ENCODE results near the gene MYO7B.

Gene MYO7B

DNA sequence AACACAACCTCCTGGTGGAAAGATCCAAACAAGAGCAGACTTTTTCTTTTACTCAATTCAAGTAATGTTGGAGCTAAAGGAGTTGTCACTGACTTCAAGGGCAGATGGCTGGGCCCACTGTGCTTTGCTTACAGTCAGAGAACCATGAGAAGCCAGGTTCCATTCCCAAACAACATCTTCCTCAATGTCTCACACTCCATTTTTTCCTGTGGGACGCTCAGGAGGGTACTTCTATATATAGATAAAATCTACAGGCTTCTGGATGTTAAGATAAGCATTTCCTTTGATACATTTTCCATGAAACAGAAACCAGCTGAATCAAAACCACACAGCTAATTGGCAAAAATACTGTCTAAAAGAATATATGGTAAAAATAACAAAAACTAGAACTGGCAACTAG is 23.6 kb upstream of the MYO7B start:
- Histone ChIP-seq H3K4me2 (ENCODE audit: low read length) (no peak overlapping the region), H4K20me1 (ENCODE audit: insufficient read depth, low read length) (peaks cover 6% of the 10 kb centered on the region; the same call in 1 of the 2 replicates), H3K79me2 (ENCODE audit: insufficient read depth, low read length) (peaks cover 81% of the 10 kb centered on the region), H3K9ac (ENCODE audit: low read length) (no peak overlapping the region), H3K9me2 (ENCODE audit: low read depth, low read length) (no peaks in the 10 kb centered on the region), H3K9me3 (ENCODE audit: low read length) (no peaks in the 10 kb centered on the region), H3K36me3 (ENCODE audit: insufficient read depth, low read length) (peaks cover 61% of the 10 kb centered on the region), H3K4me1 (ENCODE audit: insufficient read depth, low read length, severe bottlenecking) (no peaks in the 10 kb centered on the region), H3K27ac (ENCODE audit: low read depth, low read length, poor library complexity, severe bottlenecking) (no peak overlapping the region), H2AFZ (ENCODE audit: low read length) (no peak overlapping the region), H3K4me3 (ENCODE audit: low read depth, low read length, poor library complexity, severe bottlenecking) (no peak overlapping the region), H3F3A (ENCODE audit: insufficient read depth, low read length) (no peaks in the 10 kb centered on the region), H3K27me3 (ENCODE audit: insufficient read depth, low read length) (no peaks in the 10 kb centered on the region)
- TF ChIP-seq, protein P1, sequence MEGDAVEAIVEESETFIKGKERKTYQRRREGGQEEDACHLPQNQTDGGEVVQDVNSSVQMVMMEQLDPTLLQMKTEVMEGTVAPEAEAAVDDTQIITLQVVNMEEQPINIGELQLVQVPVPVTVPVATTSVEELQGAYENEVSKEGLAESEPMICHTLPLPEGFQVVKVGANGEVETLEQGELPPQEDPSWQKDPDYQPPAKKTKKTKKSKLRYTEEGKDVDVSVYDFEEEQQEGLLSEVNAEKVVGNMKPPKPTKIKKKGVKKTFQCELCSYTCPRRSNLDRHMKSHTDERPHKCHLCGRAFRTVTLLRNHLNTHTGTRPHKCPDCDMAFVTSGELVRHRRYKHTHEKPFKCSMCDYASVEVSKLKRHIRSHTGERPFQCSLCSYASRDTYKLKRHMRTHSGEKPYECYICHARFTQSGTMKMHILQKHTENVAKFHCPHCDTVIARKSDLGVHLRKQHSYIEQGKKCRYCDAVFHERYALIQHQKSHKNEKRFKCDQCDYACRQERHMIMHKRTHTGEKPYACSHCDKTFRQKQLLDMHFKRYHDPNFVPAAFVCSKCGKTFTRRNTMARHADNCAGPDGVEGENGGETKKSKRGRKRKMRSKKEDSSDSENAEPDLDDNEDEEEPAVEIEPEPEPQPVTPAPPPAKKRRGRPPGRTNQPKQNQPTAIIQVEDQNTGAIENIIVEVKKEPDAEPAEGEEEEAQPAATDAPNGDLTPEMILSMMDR (IDR thresholded peaks at IDR 0.05; ENCODE audit: low read length): no peak
- TF ChIP-seq EZH2 (IDR thresholded peaks at IDR 0.05; ENCODE audit: borderline replicate concordance, low read length): no peak

DNA sequence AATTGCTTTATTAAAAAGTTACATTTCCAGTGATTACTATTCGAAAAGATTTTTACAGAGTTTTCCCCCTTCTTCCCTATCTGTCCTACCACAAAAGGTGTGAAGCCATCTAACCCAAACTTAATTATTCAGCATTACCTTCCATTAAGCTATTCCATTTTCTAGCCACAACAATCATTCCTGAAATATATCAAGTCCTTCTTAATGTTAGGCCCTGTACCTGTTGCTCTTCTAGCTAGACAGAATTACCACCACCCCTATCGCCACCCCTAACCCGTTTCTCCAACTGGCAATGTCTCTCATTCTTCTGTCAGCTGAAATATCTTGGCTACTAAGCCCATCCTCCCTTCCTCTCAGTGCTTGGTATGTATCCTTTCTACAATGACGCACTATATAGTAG is 23.1 kb upstream of the MYO7B start:
- Histone ChIP-seq H4K20me1 (ENCODE audit: insufficient read depth, low read length) (peaks cover 3% of the 10 kb centered on the region; the same call in 1 of the 2 replicates), H3K4me1 (ENCODE audit: insufficient read depth, low read length, severe bottlenecking) (no peaks in the 10 kb centered on the region), H3K4me3 (ENCODE audit: low read depth, low read length, poor library complexity, severe bottlenecking) (no peak overlapping the region), H3K27me3 (ENCODE audit: insufficient read depth, low read length) (no peaks in the 10 kb centered on the region), H2AFZ (ENCODE audit: low read length) (no peak overlapping the region), H3K79me2 (ENCODE audit: insufficient read depth, low read length) (peaks cover 81% of the 10 kb centered on the region), H3F3A (ENCODE audit: insufficient read depth, low read length) (no peaks in the 10 kb centered on the region), H3K4me2 (ENCODE audit: low read length) (no peak overlapping the region), H3K9ac (ENCODE audit: low read length) (no peak overlapping the region), H3K36me3 (ENCODE audit: insufficient read depth, low read length) (peaks cover 64% of the 10 kb centered on the region), H3K9me3 (ENCODE audit: low read length) (no peaks in the 10 kb centered on the region), H3K9me2 (ENCODE audit: low read depth, low read length) (no peaks in the 10 kb centered on the region), H3K27ac (ENCODE audit: low read depth, low read length, poor library complexity, severe bottlenecking) (no peak overlapping the region)
- TF ChIP-seq EZH2 (IDR thresholded peaks at IDR 0.05; ENCODE audit: borderline replicate concordance, low read length): no peak
- TF ChIP-seq, protein P1 (IDR thresholded peaks at IDR 0.05; ENCODE audit: low read length): no peak

DNA sequence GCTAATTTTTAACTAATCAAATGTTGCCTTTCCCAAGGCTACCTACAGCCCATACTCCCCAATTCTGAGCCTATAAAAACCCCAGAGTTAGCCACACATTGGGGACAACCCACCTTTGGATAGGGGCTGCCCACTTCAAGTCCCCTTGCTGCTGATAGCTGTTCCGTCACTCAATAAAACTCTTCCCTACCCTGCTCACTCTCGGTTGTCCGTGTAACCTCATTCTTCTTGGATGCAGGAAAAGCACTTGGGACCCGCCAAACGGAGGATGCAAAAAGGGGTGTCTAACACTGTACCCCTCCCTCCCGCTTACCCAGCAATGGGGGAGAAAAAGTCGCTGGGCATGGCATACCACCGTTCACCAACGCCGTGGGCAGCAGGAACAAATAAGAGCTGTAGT is 21.4 kb upstream of the MYO7B start:
- H4K20me1 ChIP-seq (ENCODE audit: insufficient read depth, low read length): no peaks in the 10 kb centered on the region
- no peak overlapping the region for H3K9ac ChIP-seq (ENCODE audit: low read length)

More for the DNA sequence above, 21.4 kb upstream of the MYO7B start:
- no peak overlapping the region for H2AFZ ChIP-seq (ENCODE audit: low read length)
- H3F3A ChIP-seq (ENCODE audit: insufficient read depth, low read length): no peaks in the 10 kb centered on the region
- no peak overlapping the region for H3K4me3 ChIP-seq (ENCODE audit: low read depth, low read length, poor library complexity, severe bottlenecking)
- H3K9me2 ChIP-seq (ENCODE audit: low read depth, low read length): no peaks in the 10 kb centered on the region
- H3K4me1 ChIP-seq (ENCODE audit: insufficient read depth, low read length, severe bottlenecking): no peaks in the 10 kb centered on the region
- TF ChIP-seq EZH2 (IDR thresholded peaks at IDR 0.05; ENCODE audit: borderline replicate concordance, low read length): no peak
- TF ChIP-seq, protein P1 (IDR thresholded peaks at IDR 0.05; ENCODE audit: low read length): no peak
- H3K9me3 ChIP-seq (ENCODE audit: low read length): no peaks in the 10 kb centered on the region
- H3K79me2 ChIP-seq (ENCODE audit: insufficient read depth, low read length): peaks cover 75% of the 10 kb centered on the region
- H3K36me3 ChIP-seq (ENCODE audit: insufficient read depth, low read length): peaks cover 65% of the 10 kb centered on the region
- H3K27me3 ChIP-seq (ENCODE audit: insufficient read depth, low read length): no peaks in the 10 kb centered on the region
- H3K27ac ChIP-seq (ENCODE audit: low read depth, low read length, poor library complexity, severe bottlenecking): no peak overlapping the region
- no peak overlapping the region for H3K4me2 ChIP-seq (ENCODE audit: low read length)

All from OCI-LY1 (cell line).